IPS DF 4.7 (cell line): Measurements from ENCODE around the gene ZMIZ1.
"Not testable (repeated sequence)": the region's sequence is repeated elsewhere in the genome, so short reads cannot be mapped to it uniquely, and the experiment has no call there.

Source experiments
- DNase-seq: peaks from one replicate; pipeline ENCODE4 v3.0.0-alpha.2; 2013; ENCODE audit warnings: low spot score; ENCODE audit errors: extremely low read depth

Gene ZMIZ1

DNA sequence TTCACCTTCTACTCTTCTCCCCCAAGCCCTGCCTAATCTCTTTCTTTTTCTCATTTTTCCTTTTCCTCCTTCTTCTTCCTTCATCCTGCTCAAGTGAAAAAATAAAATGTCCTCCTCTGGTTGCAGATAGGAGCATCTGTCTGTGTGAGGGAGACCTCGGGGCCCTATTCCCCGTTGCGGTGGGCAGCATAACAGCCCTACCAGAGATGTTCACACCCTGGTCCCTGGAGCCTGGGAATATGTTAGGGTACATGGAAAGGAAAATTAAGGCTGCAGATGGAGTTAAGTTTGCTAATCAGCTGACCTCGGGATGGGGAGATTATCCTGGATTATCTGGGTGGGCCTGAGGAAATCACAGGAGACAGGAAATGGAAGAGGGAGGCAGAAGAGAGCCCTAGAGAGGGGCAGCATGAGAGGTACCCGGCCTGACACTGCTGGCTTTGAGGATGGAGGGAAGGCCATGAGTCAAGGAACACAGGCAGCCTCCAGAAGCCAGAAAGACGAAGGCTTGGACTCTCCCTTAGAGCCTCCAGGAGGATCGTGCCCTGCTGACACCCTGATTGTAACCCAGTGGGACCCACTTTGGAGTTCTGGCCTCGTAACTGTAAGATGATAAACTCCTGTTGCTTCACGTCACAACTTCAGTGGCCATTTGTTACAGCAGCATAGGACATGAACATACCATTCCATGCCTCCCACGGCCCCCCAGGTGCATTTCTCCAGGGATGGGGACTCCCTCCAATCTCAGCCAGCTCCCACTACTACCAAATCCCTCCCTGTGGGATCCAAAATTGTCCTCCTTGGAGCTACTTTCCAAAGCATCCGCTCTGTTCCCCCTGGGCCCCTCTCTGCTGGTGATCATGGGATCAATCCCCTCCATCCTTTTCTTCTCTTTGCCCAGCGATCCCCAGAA, 39.0 kb upstream of the ZMIZ1 start:
- no peak for DNase-seq

DNA sequence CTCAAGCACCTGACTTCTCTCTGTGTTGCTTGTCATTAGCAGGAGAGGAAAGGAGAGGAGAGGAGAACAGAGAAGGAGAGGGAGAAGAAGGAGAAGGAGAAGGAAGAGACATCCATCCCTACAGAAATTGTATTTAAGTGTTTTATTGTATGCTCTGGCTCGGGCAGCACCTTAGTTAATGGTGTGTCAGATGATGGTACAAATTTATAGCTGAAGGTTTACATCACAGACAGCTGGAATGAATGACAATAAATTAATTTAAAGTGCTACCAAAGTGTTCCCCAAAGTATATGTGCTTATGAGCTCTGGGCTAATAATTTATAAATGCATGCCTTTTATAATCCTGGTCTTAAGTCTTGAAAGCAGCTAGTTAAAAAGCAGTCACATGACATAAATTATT, 38.1 kb upstream of the ZMIZ1 start:
- DNase-seq, result no peak

DNA sequence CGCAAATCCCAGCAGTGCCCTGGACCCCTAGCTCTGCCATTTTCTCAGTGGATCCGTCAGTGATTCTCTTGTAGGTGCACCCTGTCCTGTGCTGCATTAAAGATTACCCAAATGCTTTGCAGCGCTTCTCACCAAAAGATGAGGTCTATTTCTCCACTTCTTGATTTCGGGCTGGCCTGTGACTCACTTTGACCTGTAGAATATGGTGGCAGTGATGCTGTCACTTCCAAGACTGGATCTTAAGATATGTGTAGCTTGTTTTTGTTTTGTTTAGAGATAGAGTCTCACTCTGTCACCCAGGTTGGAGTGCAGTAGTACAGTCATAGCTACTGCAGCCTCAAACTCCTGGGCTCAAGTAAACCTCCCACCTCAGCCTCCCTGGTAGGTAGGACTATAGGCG, 37.0 kb upstream of the ZMIZ1 start:
- no peak for DNase-seq

DNA sequence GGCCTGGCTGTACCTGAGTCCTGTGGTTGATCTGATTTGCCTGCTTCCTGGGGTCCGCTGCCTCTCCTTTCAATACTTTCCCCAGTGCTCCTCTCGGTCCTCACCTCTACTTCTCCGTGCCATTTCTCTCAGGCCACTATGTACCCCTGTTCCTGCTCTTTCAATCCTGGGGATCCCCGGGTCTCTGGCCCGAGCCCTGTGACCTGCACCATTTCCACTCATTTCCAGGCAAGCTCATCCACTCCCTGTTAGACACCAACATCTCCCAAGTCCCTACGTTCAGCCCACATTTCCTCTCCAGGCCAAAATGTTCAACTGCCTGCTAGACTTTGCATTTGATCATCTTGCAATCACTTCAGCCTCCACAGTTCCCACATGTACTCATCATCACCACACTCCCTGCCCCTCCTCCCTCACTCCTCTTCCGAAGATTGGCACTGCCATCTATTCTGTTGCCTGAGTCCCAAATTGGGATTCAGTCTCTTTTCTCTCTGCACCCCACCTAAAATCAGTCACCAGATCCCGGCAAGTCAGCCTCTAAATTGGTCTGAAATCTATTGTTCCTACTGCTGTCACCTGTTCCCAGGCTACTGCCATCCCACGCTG, 34.4 kb upstream of the ZMIZ1 start:
- DNase-seq, result no peak

DNA sequence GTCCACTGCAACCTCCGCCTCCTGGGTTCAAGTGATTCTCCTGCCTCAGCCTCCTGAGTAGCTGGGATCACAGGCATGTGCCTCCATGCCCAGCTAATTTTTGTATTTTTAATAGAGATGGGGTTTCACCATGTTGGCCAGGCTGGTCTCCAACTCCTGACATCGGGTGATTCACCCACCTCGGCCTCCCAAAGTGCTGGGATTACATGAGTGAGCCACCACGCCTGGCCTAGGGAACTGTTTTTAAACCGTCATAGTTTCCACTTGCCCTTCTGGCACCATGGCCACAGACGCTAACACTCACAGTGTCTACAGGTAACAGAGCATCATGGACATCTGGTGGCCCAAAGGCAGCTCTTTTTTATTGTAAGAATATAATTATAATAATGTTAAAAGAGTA, 32.4 kb upstream of the ZMIZ1 start:
- not testable (repeated sequence) for DNase-seq

DNA sequence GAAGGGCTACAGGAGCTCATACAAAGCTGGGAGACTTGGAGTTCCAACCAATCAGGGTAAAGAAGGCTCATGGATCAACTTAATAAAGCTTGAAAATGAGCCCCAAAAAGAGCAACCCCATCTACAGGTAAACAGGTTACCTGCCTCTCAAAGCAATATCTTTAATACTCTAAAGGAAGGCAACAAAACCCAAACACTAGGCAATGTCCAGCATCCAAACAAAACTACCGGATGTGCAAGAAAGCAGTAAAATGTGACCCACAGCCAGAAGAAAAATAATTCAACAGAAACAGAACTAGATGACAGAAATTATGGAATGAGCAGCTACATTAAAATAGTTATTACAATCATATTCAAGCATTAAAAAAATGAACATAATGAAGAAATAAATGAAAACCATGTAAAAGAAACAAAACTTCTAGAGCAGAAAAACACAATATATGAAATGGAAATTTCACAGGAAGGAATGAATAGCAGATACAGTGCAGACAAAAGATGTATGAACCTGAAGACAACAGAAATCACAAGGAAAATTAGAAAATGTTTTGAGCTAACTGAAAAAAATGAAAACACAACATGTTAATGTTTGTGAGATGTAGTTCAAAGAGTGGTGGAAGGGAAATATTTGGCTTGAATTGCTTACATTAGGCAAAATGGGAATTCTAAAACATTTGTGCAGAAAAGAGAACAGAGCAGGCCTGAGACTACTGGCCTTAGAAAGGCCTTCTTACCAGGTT, 30.5 kb upstream of the ZMIZ1 start:
- DNase-seq, result no peak

DNA sequence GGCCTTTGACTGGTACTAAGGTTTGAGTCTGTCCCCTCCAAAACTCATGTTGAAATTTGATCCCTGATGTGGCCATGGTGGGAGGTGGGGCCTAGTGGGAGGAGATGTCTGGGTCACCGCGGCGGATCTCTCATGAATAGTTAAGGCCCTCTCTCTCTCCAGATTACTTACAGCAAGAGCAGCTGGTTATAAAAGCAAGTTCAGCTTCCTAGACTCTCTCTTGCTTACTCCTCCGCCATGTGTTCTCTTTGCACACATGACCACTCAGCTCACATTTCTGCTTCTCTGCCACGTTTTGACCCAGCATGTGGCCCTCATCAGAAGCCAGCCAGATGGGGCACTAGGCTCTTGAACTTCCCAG, 29.9 kb upstream of the ZMIZ1 start:
- no peak for DNase-seq

DNA sequence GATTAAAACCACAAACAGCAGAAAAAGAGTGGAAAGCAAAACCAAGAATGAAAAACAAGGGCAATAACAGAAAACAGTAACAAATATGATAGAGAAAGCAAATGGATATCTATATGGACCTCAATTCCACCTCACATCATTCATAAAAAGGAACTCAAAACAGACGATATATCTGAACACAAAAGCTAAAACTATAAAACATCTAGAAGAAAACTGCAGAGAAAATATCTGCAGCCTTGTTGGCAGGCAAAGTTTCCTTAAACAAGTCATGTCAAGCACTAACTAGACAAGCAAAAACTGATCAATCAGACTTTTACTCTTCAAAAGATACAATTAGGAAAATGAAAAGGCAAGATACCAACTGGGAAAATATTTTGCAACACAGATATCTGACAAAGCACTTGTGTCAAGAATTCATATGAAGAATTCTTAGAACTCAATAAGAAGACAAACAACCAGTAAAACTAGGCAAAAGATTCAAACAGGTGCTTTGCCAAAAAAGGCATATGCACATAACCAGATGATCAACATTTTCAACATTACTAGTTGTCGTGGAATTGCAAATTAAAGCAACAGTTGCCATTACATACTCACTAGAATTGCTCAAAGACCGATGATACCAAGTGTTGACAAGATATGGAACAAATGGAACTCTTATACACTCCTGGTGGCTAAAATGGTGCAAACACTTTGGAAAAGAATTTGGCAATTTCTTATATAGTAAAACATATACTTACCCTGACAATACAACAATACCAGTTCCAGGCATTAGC, 25.9 kb upstream of the ZMIZ1 start:
- DNase-seq, result no peak

DNA sequence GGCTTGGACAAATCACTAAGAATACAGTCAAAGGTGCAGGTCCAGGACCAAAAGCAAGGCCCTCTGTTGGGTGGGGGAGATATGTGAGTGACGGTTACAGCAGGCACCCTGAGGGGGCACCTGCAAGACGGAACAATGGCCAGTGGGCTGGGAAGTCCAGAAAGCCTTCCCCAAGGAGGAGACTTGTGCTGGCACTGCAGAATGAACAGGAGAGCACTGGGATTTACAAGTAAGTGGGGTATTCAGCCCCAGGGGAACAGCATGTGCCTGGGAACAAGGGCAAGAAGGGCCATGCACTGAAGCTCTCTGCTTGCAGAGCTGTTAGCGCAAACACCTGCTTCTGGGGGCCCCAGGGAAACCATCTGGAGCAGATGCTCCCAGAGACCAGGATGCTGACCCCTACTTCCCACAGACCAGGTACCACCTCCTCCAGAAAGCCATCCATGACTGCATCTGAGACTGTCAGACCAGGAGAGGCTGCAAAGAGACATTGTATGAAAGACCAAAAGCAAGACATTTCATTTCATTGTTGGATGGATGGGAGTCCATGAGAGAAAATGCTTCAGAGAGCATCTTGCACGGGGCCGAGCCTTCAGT, 24.6 kb upstream of the ZMIZ1 start:
- no peak for DNase-seq

DNA sequence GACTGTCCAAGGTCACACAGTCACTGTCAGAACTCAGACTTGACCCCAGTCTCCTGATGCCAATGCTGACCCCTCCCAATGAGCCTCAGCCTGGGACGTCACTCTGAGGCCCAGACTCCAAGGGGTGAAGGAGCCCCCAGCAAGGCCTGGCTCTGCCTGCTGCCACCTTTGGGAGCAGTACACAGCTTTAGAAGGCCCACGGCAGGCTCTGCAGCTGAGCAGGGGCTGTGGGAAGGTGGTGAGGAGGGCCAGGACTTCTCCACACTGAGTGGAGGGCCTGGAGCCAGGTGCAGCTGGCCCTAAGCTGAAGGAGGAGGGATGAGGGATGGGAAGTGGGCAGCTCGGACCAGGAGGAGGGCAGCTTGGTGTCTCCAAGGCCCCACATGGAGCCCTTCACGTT, 23.9 kb upstream of the ZMIZ1 start:
- no peak for DNase-seq

DNA sequence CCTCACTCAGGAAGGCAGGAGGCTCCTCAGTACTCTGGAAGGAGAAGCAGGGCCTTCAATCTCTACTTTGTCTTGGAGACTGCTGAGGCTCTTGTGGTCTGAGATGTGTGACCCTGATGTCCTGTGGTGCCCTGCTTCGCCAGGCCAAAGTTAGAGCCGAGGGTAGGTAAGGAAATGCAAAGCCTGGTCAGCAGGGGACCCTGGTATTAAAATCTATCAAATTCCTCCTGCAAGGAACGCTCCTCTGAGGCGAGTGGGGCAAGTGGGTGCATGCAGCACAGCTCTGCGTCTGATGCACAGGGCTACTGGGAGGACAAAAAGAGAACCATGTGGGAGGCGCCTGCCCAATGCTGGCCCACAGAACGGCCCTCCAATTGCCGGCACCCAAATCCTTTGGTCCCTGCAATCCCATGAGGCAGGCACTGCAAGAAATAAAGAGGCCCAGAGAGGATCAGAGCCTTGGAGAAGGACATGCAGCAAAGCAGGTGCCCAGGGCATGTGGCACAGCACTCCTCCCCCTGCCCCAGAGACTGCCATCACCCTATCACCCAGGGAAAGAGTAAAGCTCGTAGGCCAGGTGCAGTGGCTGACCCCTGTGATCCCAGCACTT, 23.1 kb upstream of the ZMIZ1 start:
- DNase-seq, result no peak

DNA sequence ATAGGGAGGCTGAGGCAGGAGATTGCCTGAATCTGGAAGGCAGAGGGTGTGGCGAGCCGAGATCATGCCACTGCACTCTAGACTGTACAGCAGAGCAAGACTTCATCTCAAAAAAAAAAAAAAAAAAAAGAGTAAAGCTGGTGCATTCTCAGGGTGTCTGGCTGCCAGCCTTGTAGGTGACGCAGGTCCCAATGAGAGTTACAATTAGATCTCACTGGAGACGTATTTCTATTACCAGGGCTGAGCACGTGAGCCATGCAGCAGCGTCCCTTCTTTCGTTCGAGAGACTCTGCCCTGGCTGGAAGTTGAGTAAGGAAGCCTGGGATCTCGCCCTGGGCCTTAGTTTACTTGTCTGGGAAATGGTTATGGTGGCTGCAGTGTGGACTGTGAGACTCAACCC, 22.4 kb upstream of the ZMIZ1 start:
- DNase-seq, result no peak

DNA sequence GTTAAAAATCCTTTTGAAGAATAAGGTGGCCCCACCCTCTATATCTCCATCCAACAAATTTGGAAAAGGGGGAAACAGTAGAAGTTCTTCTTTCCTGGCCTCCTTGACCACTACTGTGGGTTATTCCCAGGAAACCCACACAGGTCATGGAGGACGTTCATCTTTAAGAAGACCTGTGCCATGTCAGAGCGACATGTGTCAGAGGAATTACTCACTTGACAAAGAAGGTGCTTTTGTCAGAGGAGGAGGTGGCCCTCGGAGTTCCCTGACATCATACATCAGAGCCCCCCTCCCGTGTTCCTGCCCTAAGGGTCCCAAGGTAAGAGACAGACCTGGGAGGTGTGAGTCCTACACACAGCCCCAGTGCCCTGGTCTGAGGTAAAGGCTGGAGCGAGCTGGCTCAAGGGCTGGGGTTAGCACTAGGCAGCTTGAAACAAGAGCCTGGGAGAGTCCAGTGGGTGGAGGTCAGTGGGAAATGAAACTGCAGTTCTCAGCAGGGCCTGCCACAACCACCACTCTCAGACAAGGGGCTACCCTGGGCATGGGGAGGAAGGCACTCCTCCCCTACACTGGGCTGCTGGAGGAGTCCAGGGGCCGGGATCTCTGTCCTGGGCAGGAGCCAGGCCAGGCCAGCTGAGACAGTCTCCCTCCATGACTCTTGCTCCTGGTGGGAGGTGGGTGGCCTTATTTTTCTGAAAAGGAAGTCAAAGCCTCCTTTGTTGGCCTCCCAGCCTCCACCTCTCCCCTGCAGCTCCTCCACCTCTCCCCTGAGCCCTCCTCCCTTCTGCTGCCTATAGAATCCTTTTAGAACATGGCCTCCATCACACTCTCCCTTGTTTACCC, 21.8 kb upstream of the ZMIZ1 start:
- DNase-seq, result no peak

DNA sequence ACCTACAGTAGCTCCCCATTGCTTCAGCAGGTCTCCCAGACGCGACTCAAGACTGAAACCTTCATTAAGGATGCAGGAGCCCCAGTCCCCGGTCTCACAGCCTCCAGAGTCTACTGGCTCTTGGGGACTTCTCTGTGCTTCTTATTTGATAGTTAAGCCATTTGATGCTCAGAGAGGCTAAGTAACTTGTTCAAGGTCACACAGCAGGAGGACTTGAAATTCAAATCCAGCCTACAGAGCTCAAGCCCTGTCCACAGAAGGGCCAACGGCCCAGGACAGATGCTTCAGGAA, 21.2 kb upstream of the ZMIZ1 start:
- no peak for DNase-seq

DNA sequence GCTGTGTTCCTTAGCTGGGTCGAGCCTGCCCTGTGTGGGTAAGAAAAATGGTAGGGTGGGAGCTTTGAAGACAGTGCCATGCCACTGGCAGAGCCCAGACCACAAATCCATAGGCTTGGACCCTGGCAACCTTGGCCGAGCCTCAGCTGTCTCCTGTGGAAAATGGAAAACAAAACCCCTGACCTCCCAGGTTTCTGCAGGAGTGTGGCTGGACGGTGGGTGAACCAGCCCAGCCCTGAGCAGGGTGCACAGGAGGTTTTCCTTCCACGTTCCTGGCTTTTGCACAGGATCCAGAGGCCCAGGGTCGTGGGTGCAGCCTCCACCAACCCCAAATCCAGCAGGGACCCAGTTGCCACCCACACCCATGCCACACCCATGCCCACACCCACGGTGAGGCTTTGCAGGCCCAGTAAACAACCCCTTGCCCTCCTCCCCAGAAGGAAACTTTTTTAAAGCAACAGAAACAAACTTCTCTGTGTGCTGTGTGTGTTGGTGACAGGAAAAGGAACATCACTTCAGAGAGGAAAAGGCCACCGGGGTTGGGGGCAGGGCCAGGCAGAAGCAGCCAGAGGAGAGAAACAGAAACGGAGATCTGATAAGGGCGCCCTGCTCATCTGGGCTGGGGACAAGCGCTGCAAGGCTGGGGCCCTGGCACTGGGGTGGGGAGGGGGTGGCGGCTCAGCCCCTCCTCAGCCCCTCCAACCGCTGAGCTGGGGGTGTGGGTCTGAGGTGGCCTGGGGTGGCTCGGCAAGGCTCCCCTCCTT, 20.7 kb upstream of the ZMIZ1 start:
- no peak for DNase-seq

DNA sequence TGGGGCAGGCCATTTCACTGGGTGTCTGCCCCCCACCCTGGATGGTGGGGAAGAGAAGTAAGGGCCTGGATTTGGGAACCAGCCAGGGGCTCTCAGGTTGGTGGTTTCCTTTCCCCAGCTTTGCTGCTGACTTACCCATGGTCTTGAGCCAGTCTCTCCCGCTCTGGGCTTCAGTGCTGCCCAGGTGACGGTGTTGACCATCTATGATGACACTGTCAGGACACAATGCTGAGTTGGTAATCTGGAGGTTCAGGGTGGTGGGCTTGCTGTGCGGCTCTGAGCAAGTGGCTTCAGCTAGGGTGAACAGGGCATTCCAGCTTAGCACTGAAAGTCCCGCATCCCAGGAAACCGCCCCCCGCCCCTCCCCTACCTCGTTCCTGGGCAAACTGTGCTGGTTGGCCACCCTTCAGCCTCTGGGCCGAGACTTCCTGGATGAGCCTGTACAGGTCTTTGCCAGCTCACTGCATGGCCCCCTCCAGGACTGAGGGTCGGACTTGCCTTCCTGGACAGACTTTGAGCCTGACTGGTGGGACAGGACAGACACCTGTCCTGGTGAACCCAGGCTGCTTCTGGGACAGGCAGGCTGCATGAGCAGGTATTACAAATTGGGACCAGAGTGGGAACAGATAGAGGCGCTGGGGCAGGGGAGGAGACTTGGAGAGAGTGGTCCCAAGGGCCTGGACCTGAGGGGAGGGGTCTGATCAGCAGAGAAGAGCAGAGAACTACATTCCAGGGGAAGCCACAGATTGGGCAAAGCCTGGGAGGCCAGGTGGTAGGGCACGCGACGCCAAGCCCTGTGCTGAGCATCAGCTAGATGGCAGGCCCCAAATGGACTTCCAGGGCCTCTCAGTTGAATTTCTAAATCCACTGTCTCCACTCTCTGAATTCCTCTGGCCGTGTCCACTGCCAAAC, 19.9 kb upstream of the ZMIZ1 start:
- DNase-seq, result no peak

DNA sequence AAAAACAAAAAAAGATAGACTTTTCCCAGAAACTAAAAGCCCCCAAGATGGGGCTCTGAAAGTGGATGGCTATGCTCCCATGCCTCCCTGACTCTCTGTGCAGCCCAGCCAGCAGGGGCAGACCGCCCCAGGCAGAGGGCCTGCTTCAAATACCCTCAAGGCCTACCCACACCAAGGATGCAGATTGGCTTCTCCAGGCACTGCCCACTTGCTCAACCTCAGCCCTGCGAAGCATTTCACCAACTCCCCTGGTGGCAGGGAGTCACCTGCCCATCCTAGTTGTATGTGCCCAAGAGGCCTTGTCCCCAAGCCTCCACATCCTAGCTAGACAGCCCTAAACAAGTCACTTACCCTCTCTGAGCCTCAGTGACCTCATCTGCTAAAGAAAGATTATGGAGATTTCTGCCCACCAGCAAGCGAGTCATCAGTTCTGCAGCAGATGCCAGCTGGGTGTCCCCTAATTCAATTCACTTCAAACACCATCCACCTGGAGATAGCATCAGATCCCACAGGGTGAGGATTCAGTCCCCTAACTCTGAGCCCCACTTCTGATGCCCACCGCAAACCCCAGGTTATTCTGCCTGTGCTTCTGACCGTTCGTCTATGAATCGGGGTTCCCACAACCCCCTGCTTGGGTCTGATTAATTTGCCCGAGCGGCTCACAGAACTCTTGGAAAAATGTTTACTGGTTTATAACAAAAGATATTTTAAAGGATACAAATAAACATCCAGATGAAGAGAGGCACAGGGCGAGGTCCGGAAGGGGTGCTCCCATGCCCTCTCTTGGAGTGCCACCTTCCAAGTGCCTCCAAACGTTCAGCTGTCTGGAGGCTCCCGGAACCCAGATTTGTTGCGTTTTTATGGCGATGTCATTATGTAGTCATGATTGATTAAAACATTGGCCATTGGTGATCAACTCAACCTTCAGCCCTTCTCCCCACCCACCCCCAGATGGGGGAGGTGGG, 18.6 kb upstream of the ZMIZ1 start:
- DNase-seq, result no peak
